COLO829 (cell line): ENCODE results near the gene SAP30L.

Experiments used
- DNase-seq: peaks from one replicate; pipeline ENCODE4 v3.0.0; 2012; ENCODE audit warnings: low spot score

The SAP30L gene

DNA sequence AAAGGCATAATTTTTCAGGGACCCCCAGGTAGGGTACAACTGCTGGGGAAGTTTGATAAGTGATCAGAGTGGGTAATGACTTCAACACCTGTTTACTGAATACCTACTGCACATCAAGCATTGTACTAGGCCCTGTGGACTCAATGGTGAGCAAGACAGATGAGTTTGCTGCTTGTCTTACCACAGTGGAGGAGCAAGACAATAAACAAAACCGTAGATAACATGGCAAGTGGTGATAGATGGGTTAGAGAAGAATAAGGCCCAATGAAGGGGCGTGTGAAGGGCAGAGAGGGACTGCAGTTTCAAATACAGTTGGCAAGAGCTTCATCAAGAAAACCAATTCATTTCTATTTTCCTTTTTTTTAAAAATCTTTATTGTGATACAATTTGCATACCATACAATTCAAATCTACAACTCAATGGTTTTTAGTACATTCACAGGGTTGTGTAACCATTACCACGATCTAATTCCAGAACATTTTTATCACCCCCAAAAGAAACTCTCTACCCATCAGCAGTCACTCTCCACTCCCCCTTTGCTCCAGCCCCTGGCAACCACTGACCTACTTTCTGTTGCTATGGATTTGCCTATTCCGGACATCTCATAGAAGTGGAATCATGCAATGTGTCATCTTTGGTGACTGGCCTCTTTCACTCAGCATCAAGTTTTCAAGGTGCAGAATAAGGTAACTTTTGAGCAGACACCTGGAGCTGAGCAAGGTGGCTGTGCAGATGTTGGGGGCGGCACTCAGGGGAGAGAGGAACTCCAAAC is 64.2 kb downstream of the SAP30L start:
- no peak for DNase-seq
